HepG2 (cell line): ENCODE data around the gene NECTIN2. TPM values are rescaled to one million over a fixed set of nuclear protein-coding genes. Genes with fewer than 3 reads are reported as not detected.
A peak's percentile ranks its signal among the peaks of the same experiment; 100 is the strongest.

Experiments
- ETS1 ChIP-seq: sonication (generic); formaldehyde crosslinking; IDR thresholded peaks from 2 replicates; pipeline ENCODE4 v1.4.0; 2020; ENCODE audit warnings: missing genetic modification reagents
- FOXK1 ChIP-seq: sonication (generic); formaldehyde crosslinking; IDR thresholded peaks from 2 replicates; pipeline ENCODE4 v1.4.0; 2020; ENCODE audit warnings: low read depth, missing genetic modification reagents, borderline replicate concordance
- MED8 ChIP-seq: sonication (generic); formaldehyde crosslinking; IDR thresholded peaks from 2 replicates; pipeline ENCODE4 v1.8.1; 2023; ENCODE audit warnings: mild to moderate bottlenecking, missing genetic modification reagents; ENCODE audit not compliant: insufficient replicate concordance
- MTA1 ChIP-seq: sonication (generic); formaldehyde crosslinking; IDR thresholded peaks from 2 replicates; pipeline ENCODE4 v1.4.0; 2020; ENCODE audit warnings: missing genetic modification reagents, mild to moderate bottlenecking, borderline replicate concordance
- MTF1 ChIP-seq: sonication (generic); formaldehyde crosslinking; IDR thresholded peaks from 2 replicates; pipeline ENCODE4 v1.5.0; 2020; ENCODE audit warnings: missing genetic modification reagents
- NFYB ChIP-seq: sonication (generic); formaldehyde crosslinking; IDR thresholded peaks from 2 replicates; pipeline ENCODE4 v1.4.0; 2020; ENCODE audit warnings: missing genetic modification reagents
- ZBTB3 ChIP-seq: sonication (generic); formaldehyde crosslinking; IDR thresholded peaks from 2 replicates; pipeline ENCODE4 v1.4.0; 2020; ENCODE audit warnings: low read depth, mild to moderate bottlenecking, moderate library complexity, missing genetic modification reagents, borderline replicate concordance
- ZBTB49 ChIP-seq: sonication (generic); formaldehyde crosslinking; IDR thresholded peaks from 2 replicates; pipeline ENCODE4 v1.4.0; 2020; ENCODE audit warnings: missing genetic modification reagents, borderline replicate concordance
- ZBTB7B ChIP-seq: sonication (generic); formaldehyde crosslinking; IDR thresholded peaks from 2 replicates; pipeline ENCODE4 v1.4.0; 2020; ENCODE audit warnings: missing genetic modification reagents
- ZNF20 ChIP-seq: sonication (generic); formaldehyde crosslinking; IDR thresholded peaks from 2 replicates; pipeline ENCODE4 v1.4.0; 2020; ENCODE audit warnings: mild to moderate bottlenecking, moderate library complexity, missing genetic modification reagents
- ZNF331 ChIP-seq: sonication (generic); formaldehyde crosslinking; IDR thresholded peaks from 2 replicates; pipeline ENCODE4 v1.4.0; 2020; ENCODE audit warnings: missing genetic modification reagents
- ZNF530 ChIP-seq: sonication (generic); formaldehyde crosslinking; IDR thresholded peaks from 2 replicates; pipeline ENCODE4 v1.5.0; 2020; ENCODE audit warnings: low read depth, mild to moderate bottlenecking, missing genetic modification reagents
- ZNF609 ChIP-seq: sonication (generic); formaldehyde crosslinking; IDR thresholded peaks from 2 replicates; pipeline ENCODE4 v1.4.0; 2020; ENCODE audit warnings: mild to moderate bottlenecking, missing genetic modification reagents, borderline replicate concordance
- ZNF724P ChIP-seq: sonication (generic); formaldehyde crosslinking; IDR thresholded peaks from 2 replicates; pipeline ENCODE4 v1.8.0; 2022; ENCODE audit warnings: missing genetic modification reagents, borderline replicate concordance
- polyA plus RNA-seq, 8 experiments: library from polyadenylated mRNA; depleted of rRNA in 3 of 8; stranded (reverse) in 7 of 8; unstranded in 1 of 8; fragments of >200 nt; fragmentation: Illumina TruSeq in 4 of 8; extraction: Trizol in 4 of 8; gene quantifications; 2 replicates each; pipeline versions ENCODE4 v1.2.1 to v1.2.3, GENCODE V29; 2011 to 2016; ENCODE audit warnings: low read depth in 4 of 8, missing spikeins in 1 of 8, mixed read lengths in 1 of 8; ENCODE audit not compliant: insufficient read depth in 1 of 8
- total RNA-seq, 5 experiments: library from RNA; depleted of rRNA; stranded (reverse); fragments of >200 nt; fragmentation: Illumina TruSeq; extraction: Trizol; gene quantifications; 2 replicates each; pipeline ENCODE4 v1.2.3, GENCODE V29; 2016; ENCODE audit warnings: low read depth in 1 of 5

Gene NECTIN2
- total and polyA plus RNA-seq, 2 of the 13 experiments (the other 11 are each of a cell fraction or from before 2014, with no cell fraction given), result 75.4 to 114 TPM

- TF ChIP-seq ZBTB49 (no peak), MED8 (CRISPR knock-in tag) (no peak), NFYB (CRISPR knock-in tag) (no peak), ZBTB3 (CRISPR knock-in tag) (no peak), ETS1 (CRISPR knock-in tag) (no peak), FOXK1 (CRISPR knock-in tag) (no peak), ZNF609 (CRISPR knock-in tag) (peak; percentile 19; the same call in 1 of the 2 replicates), MTA1 (peak; percentile 61; the same call in 1 of the 2 replicates), ZBTB7B (CRISPR knock-in tag) (peak; percentile 76; the same call in 1 of the 2 replicates), ZNF530 (no peak), ZNF724P (CRISPR knock-in tag) (no peak), ZNF331 (CRISPR knock-in tag) (peak; percentile 43; the same call in 1 of the 2 replicates), MTF1 (CRISPR knock-in tag) (no peak), ZNF20 (CRISPR knock-in tag) (no peak)
Observed at GRCh38 chr19:44856421-44857083, 10.5 kb downstream of the NECTIN2 start (continued).
